Ovary (tissue), 3 donors: ENCODE measurements around the gene NUPR2.
A peak's percentile ranks its signal among the peaks of the same experiment; 100 is the strongest.

Experiments
- CTCF ChIP-seq, 3 donors: fragments of 450-650 bp in 2 of 3; fragments of 200-600 bp in 1 of 3; IDR thresholded peaks; one replicate each; pipeline versions ENCODE4 v1.5.1 to v1.8.0; 2016 to 2022; ENCODE audit warnings: antibody characterized with exemption in 3 of 3, mild to moderate bottlenecking in 1 of 3
- EP300 ChIP-seq: sonication (generic); formaldehyde crosslinking; IDR thresholded peaks from one replicate; pipeline ENCODE4 v1.6.1; 2017; ENCODE audit warnings: antibody characterized with exemption
- POLR2A ChIP-seq: fragments of 450-650 bp; IDR thresholded peaks from one replicate; pipeline ENCODE4 v1.6.1; 2017; ENCODE audit warnings: antibody characterized with exemption, mild to moderate bottlenecking, moderate library complexity
- donor health status: DM: no; HTN: no; CAD: no.

- no peak for TF ChIP-seq EP300
- TF ChIP-seq POLR2A: no peak
- TF ChIP-seq CTCF (IDR thresholded peaks at IDR 0.05): peak; percentile 12 to 32 (median 24)
Observed at GRCh38 chr7:56092789-56093531, 23.3 kb downstream of the NUPR2 start, which contains the start of gene PHKG1.
